ENCODE measurements around the gene EIPR1.
"Not testable (repeated sequence)": the region's sequence is repeated elsewhere in the genome, so short reads cannot be mapped to it uniquely, and the experiment has no call there.

Gene EIPR1

DNA sequence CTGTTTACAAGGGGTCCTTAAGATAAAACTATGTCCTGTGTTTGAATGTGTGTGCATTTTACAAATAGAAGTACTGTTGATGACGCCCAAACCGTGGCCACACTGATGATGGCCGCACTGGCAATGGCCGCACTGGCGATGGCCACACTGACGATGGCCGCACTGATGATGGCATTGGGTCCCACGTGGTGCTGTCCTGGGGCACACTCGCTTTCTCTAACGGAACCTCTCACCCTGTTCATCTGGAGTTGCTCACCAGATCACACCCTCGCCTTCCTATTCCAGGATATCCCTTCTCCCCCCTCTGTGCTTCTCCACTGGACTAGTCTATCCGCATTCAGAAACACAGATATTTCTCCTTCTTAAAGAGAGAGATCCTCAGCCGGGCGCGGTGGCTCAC, 192.4 kb downstream of the EIPR1 start:
- no peak for DNase-seq

DNA sequence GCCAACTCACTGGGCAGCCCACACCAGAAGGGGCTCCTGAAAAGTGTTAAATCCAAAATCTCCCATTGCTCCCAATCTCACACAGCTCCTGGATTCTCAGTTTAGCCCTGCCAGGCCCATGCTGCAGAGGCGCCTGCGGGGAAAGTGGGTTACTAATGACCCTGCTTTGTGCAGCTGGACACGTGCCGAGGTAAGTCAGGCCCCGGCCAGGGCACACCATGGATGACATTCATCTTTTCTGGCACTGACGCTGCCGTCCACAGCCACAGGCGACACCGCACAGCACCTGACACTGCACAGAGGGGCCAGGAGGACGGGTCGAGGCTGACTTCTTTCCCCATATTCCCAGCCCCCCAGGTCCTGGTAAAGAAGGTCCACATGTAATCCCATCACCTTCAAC, 193.5 kb downstream of the EIPR1 start:
- no peak for DNase-seq

DNA sequence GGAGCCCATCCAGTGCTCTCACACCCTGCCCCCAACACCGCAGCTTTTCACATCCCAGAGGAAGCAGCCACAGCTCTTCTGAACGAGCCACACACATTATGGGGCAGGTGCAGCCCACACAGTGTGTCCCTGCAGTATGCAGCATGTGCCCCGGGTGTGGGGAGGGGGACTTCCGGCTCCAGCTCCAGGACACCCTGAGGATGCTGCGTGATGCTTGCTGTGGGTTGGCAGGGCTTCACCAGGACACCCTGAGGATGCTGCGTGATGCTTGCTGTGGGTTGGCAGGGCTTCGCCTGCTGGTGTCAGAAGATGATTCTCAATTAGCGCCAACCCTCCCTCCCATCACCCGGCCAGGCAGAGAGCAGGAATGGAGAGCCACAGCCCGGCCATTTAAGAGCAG, 193.9 kb downstream of the EIPR1 start:
- DNase-seq: no peak

DNA sequence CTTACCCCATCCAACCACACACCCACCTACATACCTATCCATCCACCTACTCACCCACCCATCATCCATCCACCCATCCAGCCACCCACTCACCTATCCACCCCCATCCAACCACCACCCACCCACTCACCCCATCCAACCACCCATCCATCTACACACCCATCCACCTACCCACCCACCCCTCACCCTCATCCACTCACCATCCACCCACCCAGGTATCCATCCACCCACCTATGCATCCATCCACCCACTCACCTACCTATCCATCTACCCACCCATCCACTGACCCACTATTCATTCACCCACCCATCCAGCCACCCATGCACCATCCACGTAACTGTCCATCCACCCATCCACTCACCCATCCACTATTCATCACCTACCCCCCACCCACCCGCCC, 194.8 kb downstream of the EIPR1 start:
- no peak for DNase-seq

DNA sequence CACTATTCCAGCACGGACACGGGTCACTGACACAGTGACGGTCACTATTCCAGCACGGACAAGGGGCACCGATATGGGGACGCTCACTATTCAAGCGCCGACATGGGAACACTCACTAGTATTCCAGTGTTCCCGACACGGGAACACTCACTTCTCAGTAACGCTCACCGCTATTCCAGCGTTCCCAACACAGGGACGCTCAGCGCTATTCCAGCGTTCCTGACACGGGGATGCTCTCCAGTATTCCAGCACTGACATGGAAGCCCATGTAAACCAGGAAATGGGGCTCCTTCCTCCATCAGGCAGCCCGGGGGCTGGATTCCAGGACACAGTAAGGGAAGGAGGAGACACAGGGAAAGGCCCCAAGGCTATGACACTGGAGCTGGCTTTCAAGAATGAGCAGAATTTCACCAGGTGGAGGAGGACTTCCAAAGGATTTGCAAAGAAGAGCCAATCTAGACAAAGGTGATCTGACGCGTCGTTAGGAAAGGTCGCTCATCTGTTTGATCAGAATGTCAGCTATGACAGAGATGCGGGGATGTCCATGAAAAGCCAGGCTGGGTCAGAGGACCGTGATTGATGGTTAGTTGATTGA, 196.1 kb downstream of the EIPR1 start:
- no peak for DNase-seq

DNA sequence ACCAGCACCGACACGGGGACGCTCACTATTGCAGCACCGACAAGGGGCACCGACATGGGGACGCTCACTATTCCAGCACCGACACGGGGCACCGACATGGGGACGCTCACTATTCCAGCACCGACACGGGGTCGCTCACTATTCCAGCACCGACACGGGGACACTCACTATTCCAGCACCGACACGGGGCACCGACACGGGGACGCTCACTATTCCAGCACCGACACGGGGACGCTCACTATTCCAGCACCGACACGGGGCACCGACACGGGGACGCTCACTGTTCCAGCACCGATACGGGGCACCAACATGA, 196.8 kb downstream of the EIPR1 start:
- not testable (repeated sequence) for DNase-seq

DNA sequence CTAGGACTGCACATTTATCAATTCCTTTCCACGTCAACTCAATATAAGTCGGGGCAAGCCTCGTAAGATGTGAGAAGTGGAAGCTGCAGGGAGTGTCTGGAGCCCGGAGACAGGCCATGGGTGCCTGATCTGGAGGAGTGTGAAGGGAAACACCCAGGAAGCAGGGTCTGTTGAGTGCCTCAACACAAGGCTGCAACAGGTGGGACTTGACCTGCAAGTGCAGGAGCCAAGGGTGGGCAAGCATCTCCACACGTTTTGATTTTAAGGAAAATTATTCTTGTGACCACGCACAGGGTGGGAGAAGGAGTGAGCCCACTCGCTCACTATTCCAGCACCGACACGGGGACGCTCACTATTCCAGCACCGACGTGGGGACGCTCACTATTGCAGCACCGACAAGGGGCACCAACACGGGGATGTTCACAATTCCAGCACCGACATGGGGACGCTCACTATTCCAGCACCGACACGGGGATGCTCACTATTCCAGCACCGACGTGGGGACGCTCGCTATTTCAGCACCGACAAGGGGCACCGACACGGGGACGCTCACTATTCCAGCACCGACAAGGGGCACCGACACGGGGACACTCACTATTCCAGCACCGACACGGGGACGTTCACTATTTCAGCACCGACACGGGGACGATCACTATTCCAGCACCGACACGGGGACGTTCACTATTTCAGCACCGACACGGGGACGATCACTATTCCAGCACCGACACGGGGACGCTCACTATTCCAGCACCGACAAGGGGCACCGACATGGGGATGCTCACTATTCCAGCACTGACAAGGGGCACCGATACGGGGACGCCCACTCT, 197.3 kb downstream of the EIPR1 start:
- DNase-seq: no peak

DNA sequence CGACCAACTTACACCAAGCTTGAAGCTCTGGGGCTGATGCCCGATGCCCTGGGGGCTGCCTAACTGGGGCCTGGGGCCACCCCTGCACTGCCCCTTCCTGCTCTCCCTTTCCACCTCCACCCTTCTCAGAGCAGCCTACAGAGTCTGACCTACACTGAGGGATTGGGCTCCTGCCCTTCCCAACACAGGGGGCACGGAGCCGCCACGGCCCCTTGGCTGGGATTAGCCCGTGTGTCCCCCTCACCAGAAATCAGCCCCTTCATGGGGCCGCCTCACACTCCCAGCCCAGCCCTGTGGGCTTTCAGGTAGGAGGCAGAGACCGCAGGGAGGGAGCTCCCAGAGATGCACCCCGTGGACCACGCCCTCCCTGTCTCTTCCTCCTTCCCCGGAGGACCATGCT, 198.0 kb downstream of the EIPR1 start:
- DNase-seq: no peak

DNA sequence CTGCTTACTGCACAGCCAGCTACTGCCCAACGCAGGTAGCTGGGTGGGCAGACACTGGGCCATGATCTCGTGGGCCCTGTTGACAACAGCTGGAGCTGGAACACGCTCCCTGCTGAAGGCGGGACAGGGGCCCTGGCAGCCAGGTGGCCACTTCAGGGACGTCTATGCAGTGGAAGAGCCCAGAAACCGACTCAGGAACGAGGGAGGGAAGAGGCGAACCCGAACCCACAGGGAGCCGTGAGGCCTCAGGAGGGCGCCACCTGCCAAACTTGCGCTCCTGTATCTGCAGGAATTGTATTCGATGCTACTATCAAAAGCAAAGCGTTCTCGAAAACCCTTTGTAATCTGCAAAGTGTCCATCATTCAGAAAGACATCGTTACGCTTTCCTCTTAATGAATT, 198.4 kb downstream of the EIPR1 start:
- no peak for DNase-seq

DNA sequence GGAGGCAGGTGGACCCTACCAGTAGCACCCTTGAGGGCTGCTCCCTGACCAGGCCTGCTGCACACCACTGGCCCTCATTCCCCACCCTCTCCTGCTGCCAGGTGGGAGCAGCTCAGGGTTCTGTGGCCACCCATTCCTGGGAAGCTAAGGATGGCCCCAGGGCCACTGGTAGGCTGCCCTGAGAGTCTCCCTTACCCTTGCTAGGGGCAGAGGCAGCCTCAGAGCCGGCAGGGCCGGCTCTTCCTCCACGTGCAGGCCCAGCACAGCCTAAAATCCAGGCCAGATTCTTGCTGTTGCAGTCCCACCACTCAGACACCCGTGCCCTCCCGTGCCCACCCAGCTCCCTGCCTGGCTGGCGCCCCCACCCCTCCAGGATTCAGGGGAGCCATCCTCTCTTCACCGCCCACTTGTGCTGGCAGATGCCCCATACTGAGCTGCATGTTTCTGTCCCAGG, 199.0 kb downstream of the EIPR1 start:
- DNase-seq: no peak

DNA sequence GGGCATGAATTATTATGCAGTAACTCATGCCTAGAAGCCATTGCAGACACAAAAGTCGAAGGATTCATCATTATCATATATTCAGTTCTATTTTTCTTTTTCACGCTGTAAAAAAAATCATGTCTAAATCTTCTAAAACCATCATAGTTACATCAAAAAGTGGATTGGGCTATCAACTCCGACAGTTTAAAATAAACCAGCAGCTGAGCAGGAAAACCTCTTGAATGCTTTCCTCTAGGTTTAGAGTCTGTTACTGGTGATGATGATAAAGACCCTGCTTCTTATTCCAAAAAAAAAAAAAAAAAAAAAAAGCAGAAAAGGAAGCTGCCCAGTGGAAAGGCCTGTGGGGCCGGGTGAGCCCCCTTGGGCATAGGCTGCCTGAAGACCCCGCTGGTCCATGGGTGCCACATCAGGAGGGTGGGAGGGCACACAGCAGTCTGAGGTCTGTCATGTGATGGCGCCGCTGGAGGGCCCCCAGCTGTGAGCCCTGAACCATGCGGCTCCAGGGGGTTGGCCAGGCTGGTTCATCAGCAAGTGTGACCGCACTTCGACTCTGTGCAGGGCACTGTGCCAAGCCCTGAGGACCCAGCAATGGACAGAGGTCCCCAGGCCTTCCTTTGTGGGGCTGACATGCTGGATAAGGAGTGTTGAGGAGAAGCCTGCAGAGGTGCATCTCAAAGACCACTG, 199.6 kb downstream of the EIPR1 start:
- no peak for DNase-seq

DNA sequence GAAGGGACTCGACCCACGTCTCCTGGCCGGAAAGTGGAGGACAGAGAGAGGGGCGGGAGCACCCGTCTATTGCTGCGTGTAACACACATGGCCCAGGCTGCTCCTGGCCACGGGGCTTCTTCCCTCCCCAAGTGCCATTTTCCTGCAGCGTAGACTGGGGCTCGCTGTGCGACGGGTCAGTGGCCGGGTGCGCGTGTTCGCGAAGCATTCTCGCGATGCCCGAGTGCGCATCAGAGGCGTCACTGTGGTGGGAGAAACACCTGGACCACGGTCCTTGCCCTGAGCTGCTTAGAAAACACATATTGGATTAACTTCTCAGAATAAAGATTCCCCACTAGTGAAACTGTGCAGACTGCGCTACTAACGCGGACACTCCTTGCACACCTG, 200.8 kb downstream of the EIPR1 start:
- no peak for DNase-seq

DNA sequence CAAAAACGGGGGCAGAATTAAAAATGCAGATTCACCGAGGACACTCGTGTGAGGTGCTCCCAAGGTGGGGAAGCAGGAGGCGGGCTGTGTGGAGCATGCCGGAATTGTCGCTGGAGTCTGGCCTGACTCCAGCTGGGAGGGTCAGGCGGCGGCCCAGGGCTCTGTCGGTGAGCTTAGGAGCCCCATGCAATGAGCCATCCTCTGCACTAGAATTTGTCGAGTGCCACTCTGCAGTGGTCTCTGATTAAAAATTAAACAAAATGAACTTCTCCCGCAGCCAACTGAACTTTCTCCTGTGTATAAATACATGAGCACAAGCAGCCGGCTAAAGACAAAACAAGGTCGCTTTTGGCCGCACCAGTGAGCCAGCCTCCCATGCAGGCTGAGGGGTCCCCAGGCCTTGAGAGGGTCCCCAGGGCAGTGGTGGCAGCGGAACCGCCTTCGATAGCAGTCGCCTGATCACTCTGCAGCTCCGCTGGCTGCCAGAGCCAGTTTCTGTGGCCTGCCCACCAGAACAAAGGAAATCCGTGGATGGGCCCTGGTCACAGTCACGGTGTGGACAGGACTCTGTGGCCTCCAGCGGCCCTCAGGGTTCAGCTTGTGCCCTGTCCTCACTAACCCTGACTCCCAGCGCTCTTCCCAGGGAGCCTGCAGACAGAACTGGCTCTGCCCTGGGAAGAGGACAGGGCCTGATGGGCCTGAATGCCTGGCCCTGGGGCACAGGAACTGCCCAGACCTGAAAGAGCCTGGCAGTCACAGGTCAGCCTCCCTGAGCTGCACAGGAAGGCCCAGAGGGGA, 201.3 kb downstream of the EIPR1 start:
- no peak for DNase-seq

DNA sequence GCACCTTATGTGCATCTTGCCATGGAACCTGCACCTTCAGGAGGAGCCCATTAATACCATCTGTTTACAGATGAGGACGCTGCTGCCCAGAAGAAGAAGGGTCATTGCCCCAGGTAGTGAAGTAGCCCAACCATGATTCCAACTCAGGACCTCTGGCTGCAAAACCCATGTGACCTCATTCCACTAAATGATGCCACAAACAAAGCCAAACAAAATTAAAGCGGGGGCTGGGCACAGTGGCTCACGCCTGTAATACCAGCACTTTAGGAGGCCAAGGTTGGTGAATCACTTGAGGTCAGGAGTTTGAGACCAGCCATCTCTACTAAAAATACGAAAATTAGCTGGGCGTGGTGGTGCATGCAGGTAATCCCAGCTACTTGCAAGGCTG, 202.1 kb downstream of the EIPR1 start:
- DNase-seq: no peak

DNA sequence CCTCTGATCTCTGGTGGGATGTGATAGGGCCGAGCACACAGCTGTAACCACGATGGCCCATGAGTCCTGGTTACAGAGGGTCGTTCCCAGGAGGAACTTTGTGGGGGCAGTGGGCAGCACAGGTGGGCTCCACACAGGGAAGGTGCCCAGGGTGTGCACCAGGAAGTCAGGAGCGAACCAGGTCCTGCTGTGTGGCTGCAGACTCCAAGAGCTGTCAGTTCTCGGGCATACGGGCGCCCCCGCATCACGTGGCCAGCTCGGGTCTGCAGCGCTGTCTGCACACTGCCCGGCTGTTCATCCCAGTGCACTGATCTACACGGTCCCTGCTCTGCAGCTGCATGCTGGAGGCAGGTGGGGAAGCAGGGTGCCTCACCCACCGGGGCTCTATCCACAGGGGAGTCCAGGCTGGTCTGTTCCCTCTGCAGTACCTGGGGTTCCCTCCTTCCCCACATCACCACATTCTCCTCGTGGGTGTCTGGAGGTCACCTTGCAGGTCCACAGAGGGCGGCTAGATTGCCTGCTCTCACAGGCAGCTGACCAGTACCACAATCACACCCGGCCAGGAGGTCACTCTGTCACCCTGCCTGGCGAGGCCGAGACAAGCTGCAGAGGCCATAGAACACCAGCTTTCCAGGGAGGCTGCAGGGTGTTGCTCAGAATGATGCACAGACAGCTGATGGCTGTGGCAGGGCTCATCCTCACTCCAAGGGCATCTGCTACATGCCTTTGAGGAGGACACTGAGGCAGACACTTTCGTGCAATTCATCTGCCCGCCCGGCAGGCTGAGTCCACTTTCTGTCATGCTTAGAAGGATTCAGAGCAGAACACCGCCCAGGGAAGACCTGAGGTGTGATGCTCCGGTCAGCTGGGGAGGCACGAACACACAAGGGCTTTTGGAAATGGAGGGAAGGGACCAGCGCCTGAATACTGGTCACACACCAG, 202.7 kb downstream of the EIPR1 start:
- DNase-seq: no peak

DNA sequence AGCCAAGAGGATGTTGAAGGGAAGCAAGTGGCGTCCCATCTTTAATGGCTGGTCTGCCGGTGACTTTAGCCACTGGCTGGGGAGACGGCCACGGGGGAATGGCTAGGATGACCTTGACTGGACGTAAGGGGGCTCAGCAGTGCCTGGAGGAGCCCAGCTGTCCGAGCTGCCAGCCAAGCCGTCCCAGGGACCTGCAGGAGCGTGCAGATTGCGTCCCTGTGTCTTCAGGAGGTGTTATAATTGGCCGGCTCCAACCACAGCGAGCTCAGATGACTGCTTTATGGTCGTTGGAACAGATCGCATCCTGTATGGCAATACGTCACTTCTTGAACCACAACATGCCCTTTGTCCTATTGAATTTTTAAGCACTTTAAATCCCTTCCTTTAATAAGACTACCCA, 204.6 kb downstream of the EIPR1 start:
- DNase-seq: no peak

DNA sequence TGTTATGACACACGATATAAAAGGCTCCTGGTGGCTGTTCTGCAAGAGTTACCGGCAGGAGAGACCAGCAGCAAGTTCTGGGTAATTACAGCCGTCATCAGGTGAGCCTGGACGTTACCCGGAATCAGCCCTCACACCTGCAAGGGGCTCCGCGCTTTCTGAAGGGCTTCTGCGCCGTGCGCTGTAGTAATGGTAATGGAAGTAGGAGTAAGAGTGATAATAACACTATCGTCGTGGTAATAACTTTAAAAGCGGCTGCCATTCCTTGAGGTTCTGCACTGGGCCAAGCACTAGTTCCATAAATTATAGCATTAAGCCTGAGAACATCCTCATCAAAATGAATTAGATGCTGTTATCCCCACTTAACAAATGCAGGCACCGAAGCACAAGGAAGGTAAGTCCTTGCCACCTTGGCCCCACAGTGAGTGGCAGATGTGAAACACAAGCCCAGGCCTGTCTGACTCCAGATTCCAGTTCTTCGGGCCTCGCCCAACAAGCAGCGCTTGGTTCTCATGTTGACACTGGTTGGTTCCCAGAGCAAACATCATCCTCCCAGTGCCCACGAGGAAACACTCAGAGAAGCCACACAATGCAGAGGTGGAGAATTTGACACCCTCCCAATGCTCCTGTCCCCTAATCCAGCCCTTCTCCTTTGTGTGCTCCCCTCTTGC, 205.2 kb downstream of the EIPR1 start:
- DNase-seq: no peak

DNA sequence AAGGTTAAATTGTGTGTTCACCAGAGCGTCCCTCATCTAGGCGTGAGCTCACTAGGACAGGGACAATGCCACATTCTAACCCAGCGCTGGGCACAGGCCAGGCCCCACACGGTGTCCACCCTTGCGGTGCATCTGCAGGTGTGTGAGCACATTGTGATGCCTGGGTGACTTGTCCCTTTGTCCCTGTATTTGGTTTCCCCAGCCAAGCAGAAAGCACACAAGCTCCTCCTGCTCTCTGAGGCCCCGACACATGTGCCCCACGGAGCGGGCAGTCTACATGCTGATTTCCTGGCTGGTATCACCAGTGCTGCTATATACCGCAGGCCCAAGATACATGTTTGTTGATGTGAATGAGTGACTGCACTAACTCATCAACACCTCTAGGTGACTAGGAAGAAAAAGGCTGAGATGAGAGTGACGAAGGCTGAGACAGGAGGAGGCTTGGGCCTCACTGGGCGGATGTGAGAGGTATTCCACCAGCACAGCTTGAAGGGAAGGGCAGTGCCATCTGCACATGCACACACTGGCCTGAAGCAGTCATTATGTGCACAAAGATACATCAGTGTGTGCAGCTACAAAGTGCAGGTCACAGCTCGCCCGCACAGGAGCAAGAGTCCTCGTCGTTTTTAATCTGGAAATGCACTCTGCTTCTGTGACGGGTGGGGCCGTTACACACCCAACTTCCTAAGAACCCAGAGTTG, 205.9 kb downstream of the EIPR1 start:
- DNase-seq: no peak

DNA sequence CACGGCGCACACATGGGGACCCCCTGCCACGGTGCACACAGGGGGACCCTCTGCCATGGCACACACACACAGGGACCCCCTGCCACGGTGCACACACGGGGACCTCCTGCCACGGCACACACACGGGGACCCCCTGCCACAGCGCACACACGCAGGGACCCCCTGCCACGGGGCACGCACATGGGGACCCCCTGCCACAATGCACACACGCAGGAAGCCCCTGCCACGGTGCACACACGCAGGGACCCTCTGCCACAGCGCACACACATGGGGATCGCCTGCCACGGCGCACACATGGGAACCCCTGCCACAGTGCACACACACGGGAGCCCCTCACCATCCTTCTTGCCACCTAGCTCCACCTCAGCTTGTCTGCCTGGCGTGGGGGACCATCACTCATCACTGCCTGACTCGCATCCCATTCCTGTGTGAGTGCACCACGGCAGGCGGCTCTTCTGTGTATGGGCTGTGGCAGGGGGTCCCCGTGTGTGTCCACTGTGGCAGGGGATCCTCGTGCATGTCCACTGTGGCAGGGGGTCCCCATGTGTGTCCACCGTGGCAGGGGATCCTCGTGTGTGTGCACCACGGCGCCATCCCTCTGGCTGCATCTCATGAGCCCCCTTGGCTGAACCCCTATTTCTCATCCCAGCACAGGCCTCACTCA, 206.7 kb downstream of the EIPR1 start:
- no peak for DNase-seq

DNA sequence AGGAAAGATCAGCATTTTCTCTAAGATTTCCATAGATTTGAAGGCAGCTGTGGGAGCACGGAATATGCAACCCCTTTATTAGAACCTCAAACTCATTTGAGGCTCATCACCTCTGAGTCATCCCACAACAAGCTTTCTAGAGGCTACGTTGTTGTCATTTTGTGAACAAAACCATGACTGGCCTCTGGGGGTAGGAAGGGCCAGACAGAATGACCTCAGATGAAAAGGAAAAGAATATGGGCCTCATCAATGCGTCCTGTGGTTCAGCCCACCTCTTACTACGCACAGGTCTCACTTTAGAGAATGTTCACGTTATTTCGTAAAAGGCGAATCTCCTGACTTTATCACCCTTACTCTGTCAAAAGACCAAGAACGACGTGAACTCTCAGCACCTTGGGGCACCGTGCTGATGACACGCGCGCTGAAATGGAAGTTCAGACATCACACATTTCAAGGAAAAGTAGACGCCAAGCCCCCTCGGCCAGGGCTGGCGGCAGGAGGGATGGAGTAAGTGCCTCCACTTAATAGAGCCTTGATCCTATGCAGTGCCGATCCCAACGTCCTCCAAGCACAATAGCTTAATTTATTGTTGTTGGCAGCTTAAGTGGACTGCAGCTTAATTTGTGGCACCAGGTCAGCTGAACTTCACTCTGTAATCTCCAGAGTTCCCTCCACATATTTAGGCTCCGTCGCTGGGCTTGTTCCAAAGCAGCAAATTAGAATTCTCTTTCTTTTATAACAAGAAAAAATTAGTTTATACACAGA, 208.3 kb downstream of the EIPR1 start:
- DNase-seq: no peak
